K562 (cell line): Measurements from ENCODE around the gene KNL1. TPM values are rescaled to one million over a fixed set of nuclear protein-coding genes. Genes with fewer than 3 reads are reported as not detected.

ENCODE experiments used
- BRD4 ChIP-seq: fragments of 200-600 bp; sonication (generic); IDR thresholded peaks from 2 replicates; pipeline ENCODE4 v1.6.1; 2017; ENCODE audit warnings: inconsistent platforms
- BRD9 ChIP-seq: fragments of 450-650 bp; IDR thresholded peaks from 2 replicates; pipeline ENCODE4 v1.6.1; 2018; ENCODE audit warnings: low read depth; ENCODE audit not compliant: partially characterized antibody
- CCAR2 ChIP-seq: fragments of 200-400 bp; formaldehyde crosslinking; IDR thresholded peaks from 2 replicates; pipeline ENCODE4 v1.6.1; 2017; ENCODE audit warnings: mild to moderate bottlenecking, low read depth, low read length
- FOS ChIP-seq: IDR thresholded peaks from 3 replicates; pipeline ENCODE4 v1.6.1; 2011; ENCODE audit not compliant: insufficient read length; ENCODE audit errors: extremely low read depth
- FOXM1 ChIP-seq, 2 experiments: fragments of 450-650 bp in 1 of 2; sonication (generic) in 1 of 2; formaldehyde crosslinking in 1 of 2; IDR thresholded peaks; 2 replicates each; pipeline versions ENCODE4 v1.6.1 to v1.9.0; 2017 to 2022; ENCODE audit warnings: low read depth in 2 of 2, mild to moderate bottlenecking in 2 of 2, missing genetic modification reagents in 1 of 2, moderate library complexity in 1 of 2
- GATAD2B ChIP-seq: fragments of 450-650 bp; IDR thresholded peaks from 2 replicates; pipeline ENCODE4 v1.6.1; 2017; ENCODE audit warnings: mild to moderate bottlenecking, borderline replicate concordance
- HES1 ChIP-seq: fragments of 450-650 bp; IDR thresholded peaks from 2 replicates; pipeline ENCODE4 v1.6.1; 2016; ENCODE audit warnings: low read depth, mild to moderate bottlenecking, moderate library complexity
- MEF2D ChIP-seq: conservative IDR thresholded peaks from 2 replicates; pipeline ENCODE4 v1.6.1; 2016; ENCODE audit warnings: low read depth, missing genetic modification characterization, missing compliant biosample characterization
- PHB2 ChIP-seq: fragments of 450-650 bp; IDR thresholded peaks from 2 replicates; pipeline ENCODE4 v1.6.1; 2017; ENCODE audit warnings: low read depth
- PHF20 ChIP-seq: fragments of 450-650 bp; IDR thresholded peaks from 2 replicates; pipeline ENCODE4 v1.6.1; 2018; ENCODE audit not compliant: partially characterized antibody
- PTRF ChIP-seq: fragments of 450-650 bp; IDR thresholded peaks from 2 replicates; pipeline ENCODE4 v1.6.1; 2016; ENCODE audit warnings: mild to moderate bottlenecking, missing genetic modification characterization, missing compliant biosample characterization
- SMAD4 ChIP-seq: fragments of 250-450 bp; sonication (Bioruptor Pico); conservative IDR thresholded peaks from 2 replicates; pipeline ENCODE4 v1.8.0; 2021; ENCODE audit warnings: inconsistent platforms, mild to moderate bottlenecking, moderate library complexity
- TSC22D4 ChIP-seq: fragments of 450-650 bp; IDR thresholded peaks from 2 replicates; pipeline ENCODE4 v1.6.1; 2016; ENCODE audit warnings: missing genetic modification characterization, missing biosample characterization, control low read depth
- ZEB2 ChIP-seq: fragments of 450-650 bp; IDR thresholded peaks from 2 replicates; pipeline ENCODE4 v1.6.1; 2016
- ZNF408 ChIP-seq: fragments of 250-450 bp; sonication (Bioruptor Pico); IDR thresholded peaks from 2 replicates; pipeline ENCODE4 v1.4.0; 2020; ENCODE audit warnings: low read depth, mild to moderate bottlenecking, moderate library complexity
- ZNF76 ChIP-seq: fragments of 250-450 bp; sonication (Bioruptor Pico); IDR thresholded peaks from 2 replicates; pipeline ENCODE4 v1.4.0; 2020; ENCODE audit warnings: mild to moderate bottlenecking, moderate library complexity, borderline replicate concordance
- ZNF830 ChIP-seq: fragments of 250-450 bp; sonication (Bioruptor Pico); IDR thresholded peaks from 2 replicates; pipeline ENCODE4 v1.5.0; 2021; ENCODE audit warnings: mild to moderate bottlenecking
- polyA plus RNA-seq, 8 experiments: library from polyadenylated mRNA; depleted of rRNA in 4 of 8; stranded (reverse) in 5 of 8; unstranded in 3 of 8; fragments of >200 nt; fragmentation: Nextera tagmentation in 2 of 8; fragmentation: Illumina TruSeq in 1 of 8; extraction: Ambion mirVana in 2 of 8; extraction: Trizol in 1 of 8; gene quantifications; 2 replicates each; pipeline versions ENCODE4 v1.2.1 to v1.2.3, GENCODE V29; 2011 to 2014; ENCODE audit warnings: inconsistent platforms in 1 of 8, missing spikeins in 1 of 8
- total RNA-seq, 7 experiments: library from RNA; depleted of rRNA in 6 of 7; stranded (reverse); fragments of >200 nt in 6 of 7; fragmentation: Illumina TruSeq in 2 of 7; extraction: Trizol in 2 of 7; gene quantifications; 2 replicates each; pipeline versions ENCODE4 v1.2.1 to v1.2.3, GENCODE V29; 2011 to 2021; ENCODE audit warnings: low replicate concordance in 1 of 7
- TF ChIP-seq, protein P1 (sequence below), 2 experiments: IDR thresholded peaks; 2 replicates each; pipeline ENCODE4 v1.6.1; 2012; ENCODE audit warnings: improper control_type of control experiment in 2 of 2, low read depth in 2 of 2, low read length in 2 of 2, borderline replicate concordance in 1 of 2
- TF ChIP-seq, protein P2 (sequence below): fragments of 250-450 bp; sonication (Bioruptor Pico); IDR thresholded peaks from 2 replicates; pipeline ENCODE4 v1.4.0; 2020
- TF ChIP-seq, protein P3 (sequence below): fragments of 250-450 bp; sonication (Bioruptor Pico); IDR thresholded peaks from 2 replicates; pipeline ENCODE4 v1.8.0; 2021; ENCODE audit warnings: borderline replicate concordance, mild to moderate bottlenecking, moderate library complexity; ENCODE audit not compliant: poor library complexity, severe bottlenecking
- TF ChIP-seq, protein P4 (sequence below): sonication (generic); formaldehyde crosslinking; IDR thresholded peaks from 2 replicates; pipeline ENCODE4 v1.8.1; 2022; ENCODE audit warnings: missing genetic modification reagents

KNL1 gene
- total and polyA plus RNA-seq, 9 of the 15 experiments (the other 6 are each of a cell fraction or from before 2014, with no cell fraction given) = 14.5 to 65.4 (median 34.6) TPM

DNA sequence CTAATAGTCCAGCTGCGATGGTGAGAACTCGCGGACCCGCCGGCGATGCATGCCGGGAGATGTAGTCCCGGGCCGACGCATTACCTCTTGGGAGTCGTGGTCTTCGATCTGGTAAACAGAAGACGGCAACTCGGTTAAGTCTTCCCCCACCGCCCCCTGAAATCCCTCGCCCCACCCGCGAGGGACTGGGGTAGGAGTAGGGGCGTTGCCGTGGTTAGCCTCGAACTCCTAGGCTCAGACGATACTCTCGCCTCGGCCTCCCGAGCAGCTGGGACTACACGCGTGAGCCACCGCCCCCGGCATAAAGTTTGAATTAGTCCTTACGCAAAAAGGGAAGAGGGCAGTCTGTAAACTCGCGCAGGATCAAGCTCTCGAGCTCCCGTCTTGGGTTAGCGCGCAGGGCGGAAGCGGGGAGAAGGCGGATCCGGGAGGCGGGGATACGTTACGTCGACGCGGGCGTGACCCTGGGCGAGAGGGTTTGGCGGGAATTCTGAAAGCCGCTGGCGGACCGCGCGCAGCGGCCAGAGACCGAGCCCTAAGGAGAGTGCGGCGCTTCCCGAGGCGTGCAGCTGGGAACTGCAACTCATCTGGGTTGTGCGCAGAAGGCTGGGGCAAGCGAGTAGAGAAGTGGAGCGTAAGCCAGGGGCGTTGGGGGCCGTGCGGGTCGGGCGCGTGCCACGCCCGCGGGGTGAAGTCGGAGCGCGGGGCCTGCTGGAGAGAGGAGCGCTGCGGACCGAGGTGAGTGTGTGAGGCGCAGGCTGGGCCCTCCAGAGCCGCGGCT is 100.8 kb downstream of the KNL1 start, which contains the start of gene RAD51 (continued):
- TF ChIP-seq, protein P1, sequence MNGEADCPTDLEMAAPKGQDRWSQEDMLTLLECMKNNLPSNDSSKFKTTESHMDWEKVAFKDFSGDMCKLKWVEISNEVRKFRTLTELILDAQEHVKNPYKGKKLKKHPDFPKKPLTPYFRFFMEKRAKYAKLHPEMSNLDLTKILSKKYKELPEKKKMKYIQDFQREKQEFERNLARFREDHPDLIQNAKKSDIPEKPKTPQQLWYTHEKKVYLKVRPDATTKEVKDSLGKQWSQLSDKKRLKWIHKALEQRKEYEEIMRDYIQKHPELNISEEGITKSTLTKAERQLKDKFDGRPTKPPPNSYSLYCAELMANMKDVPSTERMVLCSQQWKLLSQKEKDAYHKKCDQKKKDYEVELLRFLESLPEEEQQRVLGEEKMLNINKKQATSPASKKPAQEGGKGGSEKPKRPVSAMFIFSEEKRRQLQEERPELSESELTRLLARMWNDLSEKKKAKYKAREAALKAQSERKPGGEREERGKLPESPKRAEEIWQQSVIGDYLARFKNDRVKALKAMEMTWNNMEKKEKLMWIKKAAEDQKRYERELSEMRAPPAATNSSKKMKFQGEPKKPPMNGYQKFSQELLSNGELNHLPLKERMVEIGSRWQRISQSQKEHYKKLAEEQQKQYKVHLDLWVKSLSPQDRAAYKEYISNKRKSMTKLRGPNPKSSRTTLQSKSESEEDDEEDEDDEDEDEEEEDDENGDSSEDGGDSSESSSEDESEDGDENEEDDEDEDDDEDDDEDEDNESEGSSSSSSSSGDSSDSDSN (IDR thresholded peaks at IDR 0.05; ENCODE audit: borderline replicate concordance in 1 of 2, low read depth in 2 of 2, low read length in 2 of 2) = no peak; a peak in 1 of 4 replicates
- TF ChIP-seq PHF20 (peak; percentile 66), MEF2D (tag) (no peak), FOS (no peak), BRD9 (no peak), BRD4 (no peak), HES1 (no peak), ZNF830 (no peak), TSC22D4 (no peak), PTRF (tag) (no peak), FOXM1 (IDR thresholded peaks at IDR 0.05; ENCODE audit: low read depth) (0 out of 2 replicates have a peak, but pooled peaks have one; percentile 18), FOXM1 (CRISPR knock-in tag; IDR thresholded peaks at IDR 0.05; ENCODE audit: low read depth) (no peak; the same call in 1 of the 2 replicates), GATAD2B (no peak; the same call in 1 of the 2 replicates), ZEB2 (no peak), SMAD4 (CRISPR knock-in tag) (no peak), CCAR2 (no peak), ZNF408 (no peak), PHB2 (no peak), ZNF76 (no peak)
- TF ChIP-seq, protein P2, sequence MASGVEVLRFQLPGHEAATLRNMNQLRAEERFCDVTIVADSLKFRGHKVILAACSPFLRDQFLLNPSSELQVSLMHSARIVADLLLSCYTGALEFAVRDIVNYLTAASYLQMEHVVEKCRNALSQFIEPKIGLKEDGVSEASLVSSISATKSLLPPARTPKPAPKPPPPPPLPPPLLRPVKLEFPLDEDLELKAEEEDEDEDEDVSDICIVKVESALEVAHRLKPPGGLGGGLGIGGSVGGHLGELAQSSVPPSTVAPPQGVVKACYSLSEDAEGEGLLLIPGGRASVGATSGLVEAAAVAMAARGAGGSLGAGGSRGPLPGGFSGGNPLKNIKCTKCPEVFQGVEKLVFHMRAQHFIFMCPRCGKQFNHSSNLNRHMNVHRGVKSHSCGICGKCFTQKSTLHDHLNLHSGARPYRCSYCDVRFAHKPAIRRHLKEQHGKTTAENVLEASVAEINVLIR = peak; percentile 43; the same call in 1 of the 2 replicates
- TF ChIP-seq, protein P3, sequence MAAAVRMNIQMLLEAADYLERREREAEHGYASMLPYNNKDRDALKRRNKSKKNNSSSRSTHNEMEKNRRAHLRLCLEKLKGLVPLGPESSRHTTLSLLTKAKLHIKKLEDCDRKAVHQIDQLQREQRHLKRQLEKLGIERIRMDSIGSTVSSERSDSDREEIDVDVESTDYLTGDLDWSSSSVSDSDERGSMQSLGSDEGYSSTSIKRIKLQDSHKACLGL (CRISPR knock-in tag) = no peak
- TF ChIP-seq, protein P4, sequence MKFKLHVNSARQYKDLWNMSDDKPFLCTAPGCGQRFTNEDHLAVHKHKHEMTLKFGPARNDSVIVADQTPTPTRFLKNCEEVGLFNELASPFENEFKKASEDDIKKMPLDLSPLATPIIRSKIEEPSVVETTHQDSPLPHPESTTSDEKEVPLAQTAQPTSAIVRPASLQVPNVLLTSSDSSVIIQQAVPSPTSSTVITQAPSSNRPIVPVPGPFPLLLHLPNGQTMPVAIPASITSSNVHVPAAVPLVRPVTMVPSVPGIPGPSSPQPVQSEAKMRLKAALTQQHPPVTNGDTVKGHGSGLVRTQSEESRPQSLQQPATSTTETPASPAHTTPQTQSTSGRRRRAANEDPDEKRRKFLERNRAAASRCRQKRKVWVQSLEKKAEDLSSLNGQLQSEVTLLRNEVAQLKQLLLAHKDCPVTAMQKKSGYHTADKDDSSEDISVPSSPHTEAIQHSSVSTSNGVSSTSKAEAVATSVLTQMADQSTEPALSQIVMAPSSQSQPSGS (CRISPR knock-in tag) = no peak
